ENCODE data around the gene VIPR2.

GRCh38 chr7:159042581-159043101 is 102.0 kb downstream of the VIPR2 start:
- TF ChIP-seq CTCF (IDR thresholded peaks at IDR 0.05) (no peak), POLR2A (IDR thresholded peaks at IDR 0.05) (no peak)
